ENCODE data around the gene NR2F2.
A peak's percentile ranks its signal among the peaks of the same experiment; 100 is the strongest.

The NR2F2 gene

GRCh38 chr15:96328877-96329195, 1.7 kb upstream of the NR2F2 start:
- 0 out of 2 replicates have a peak overlapping the region, but pooled peaks have one; percentile 99 for H3K27ac ChIP-seq
- TF ChIP-seq, protein P1, sequence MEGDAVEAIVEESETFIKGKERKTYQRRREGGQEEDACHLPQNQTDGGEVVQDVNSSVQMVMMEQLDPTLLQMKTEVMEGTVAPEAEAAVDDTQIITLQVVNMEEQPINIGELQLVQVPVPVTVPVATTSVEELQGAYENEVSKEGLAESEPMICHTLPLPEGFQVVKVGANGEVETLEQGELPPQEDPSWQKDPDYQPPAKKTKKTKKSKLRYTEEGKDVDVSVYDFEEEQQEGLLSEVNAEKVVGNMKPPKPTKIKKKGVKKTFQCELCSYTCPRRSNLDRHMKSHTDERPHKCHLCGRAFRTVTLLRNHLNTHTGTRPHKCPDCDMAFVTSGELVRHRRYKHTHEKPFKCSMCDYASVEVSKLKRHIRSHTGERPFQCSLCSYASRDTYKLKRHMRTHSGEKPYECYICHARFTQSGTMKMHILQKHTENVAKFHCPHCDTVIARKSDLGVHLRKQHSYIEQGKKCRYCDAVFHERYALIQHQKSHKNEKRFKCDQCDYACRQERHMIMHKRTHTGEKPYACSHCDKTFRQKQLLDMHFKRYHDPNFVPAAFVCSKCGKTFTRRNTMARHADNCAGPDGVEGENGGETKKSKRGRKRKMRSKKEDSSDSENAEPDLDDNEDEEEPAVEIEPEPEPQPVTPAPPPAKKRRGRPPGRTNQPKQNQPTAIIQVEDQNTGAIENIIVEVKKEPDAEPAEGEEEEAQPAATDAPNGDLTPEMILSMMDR (IDR thresholded peaks at IDR 0.05): no peak
- no peak for TF ChIP-seq ZFX (IDR thresholded peaks at IDR 0.05; ENCODE audit: borderline replicate concordance)

GRCh38 chr15:96329403-96329981, 1.0 kb upstream of the NR2F2 start:
- TF ChIP-seq, protein P1 (IDR thresholded peaks at IDR 0.05): no peak
- TF ChIP-seq ZFX (IDR thresholded peaks at IDR 0.05; ENCODE audit: borderline replicate concordance): no peak
- peak overlapping the region; percentile 99 for H3K27ac ChIP-seq

GRCh38 chr15:96330064-96330449, 443 bp upstream of the NR2F2 start:
- TF ChIP-seq, protein P1 (IDR thresholded peaks at IDR 0.05): no peak
- TF ChIP-seq ZFX (IDR thresholded peaks at IDR 0.05; ENCODE audit: borderline replicate concordance): no peak
- H3K27ac ChIP-seq: peak overlapping the region; percentile 99

DNA sequence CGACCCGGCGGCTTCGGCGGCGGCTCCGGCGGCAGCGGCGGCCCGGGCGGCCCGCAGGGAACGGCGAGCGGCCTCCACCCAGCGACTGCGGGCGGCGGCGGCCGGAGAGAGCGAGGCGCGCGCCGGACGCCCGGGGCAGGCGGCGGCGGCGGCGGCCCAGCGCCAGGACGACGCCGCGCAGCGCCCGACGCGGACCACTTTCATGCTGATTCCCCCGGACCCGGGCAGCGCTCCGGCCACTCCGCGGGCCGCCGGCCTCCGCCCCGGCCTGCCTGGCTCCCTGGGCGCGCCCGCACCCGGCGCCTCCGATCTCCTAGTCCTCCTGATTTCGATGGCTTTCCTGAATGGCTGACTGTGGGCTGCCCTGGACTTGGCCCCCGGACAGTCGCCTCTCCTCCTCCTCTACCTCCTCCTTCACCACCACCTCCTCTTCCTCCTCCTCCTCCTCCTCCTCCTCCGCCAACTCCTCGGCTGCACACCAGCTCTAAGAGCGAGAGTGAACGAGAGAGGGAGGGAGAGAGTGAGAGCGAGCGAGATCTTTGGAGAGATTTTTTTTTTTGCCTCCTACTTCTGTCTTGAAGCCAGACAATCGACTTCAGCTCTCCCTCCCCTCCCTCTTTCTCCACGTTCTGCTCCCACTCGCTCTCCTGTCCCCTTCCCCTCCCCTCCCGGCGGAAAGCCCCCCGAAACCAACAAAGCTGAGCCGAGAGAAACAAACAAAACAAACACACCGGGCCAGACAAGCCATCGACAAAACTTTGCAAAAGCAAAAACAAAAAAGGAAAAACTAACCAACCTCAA, 844 bp downstream of the NR2F2 start:
- TF ChIP-seq, protein P1 (IDR thresholded peaks at IDR 0.05): no peak; the same call in 1 of the 2 replicates
- TF ChIP-seq ZFX (IDR thresholded peaks at IDR 0.05; ENCODE audit: borderline replicate concordance): no peak
- peak overlapping the region; percentile 99 for H3K27ac ChIP-seq

- peak overlapping the region; percentile 99 for H3K27ac ChIP-seq
- TF ChIP-seq, protein P1 (IDR thresholded peaks at IDR 0.05): no peak
- no peak for TF ChIP-seq ZFX (IDR thresholded peaks at IDR 0.05; ENCODE audit: borderline replicate concordance)
Measured at GRCh38 chr15:96331945-96332636, 1.6 kb downstream of the NR2F2 start.

DNA sequence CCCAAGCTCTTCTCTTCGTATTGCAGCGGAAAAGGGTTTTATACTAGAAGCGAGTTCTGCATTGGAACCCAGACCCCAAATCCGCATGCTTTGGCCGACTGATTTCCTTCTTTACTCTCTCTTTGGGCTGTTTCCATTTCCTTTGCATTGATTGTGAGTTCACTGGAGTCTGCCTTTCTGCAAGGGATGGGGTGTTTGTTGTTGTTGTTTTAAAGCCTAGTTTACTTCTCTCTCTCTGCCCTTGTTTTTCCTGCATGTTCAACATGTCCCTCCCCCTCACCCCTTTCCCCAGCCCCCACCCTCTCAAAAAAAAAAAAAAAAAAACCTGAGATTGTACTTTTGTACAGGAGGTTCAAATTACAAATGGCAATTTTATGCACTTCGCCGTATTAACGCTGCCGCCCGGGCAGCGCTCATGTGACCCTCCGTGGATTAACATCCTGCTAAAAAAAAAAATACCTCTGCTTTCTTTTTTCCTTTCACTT, 2.2 kb downstream of the NR2F2 start:
- peak overlapping the region; percentile 99 for H3K27ac ChIP-seq
- no peak for TF ChIP-seq ZFX (IDR thresholded peaks at IDR 0.05; ENCODE audit: borderline replicate concordance)
- TF ChIP-seq, protein P1 (IDR thresholded peaks at IDR 0.05): no peak

Data from 22Rv1 (cell line).